CD4-positive, alpha-beta T cell (primary cell): ENCODE data around the gene PTBP3. TPM values are rescaled to one million over a fixed set of nuclear protein-coding genes. Genes with fewer than 3 reads are reported as not detected.

Experiments used
- ATAC-seq: fragments of 200-7000 bp; cut with Tn5 transposase; one replicate; pipeline ENCODE4 v1.10.0; 2022; ENCODE audit warnings: mild to moderate bottlenecking; ENCODE audit not compliant: poor library complexity
- CTCF ChIA-PET: fragments of 350-600 bp; sonication (Branson Sonifier 250); formaldehyde crosslinking; loops from one replicate; lab custom pipeline; 2021; ENCODE audit warnings: antibody characterized with exemption, inconsistent platforms; lab: Charles Lee
- POLR2A ChIA-PET: fragments of 350-600 bp; sonication (Branson Sonifier 250); formaldehyde crosslinking; loops from one replicate; lab custom pipeline; 2021; ENCODE audit warnings: antibody characterized with exemption, inconsistent platforms; lab: Charles Lee
- DNase-seq, 14 experiments: peaks; one replicate each; pipeline ENCODE4 v3.0.0-alpha.2; 2013 to 2020; ENCODE audit warnings: mixed read lengths in 2 of 14
- H3K27ac ChIP-seq, 2 donors: one replicate each; pipeline versions ENCODE4 v1.5.1 to v1.7.0; 2013; ENCODE audit warnings: low read length in 2 of 2, low read depth in 1 of 2, mild to moderate bottlenecking in 1 of 2
- H3K27me3 ChIP-seq, 2 experiments: 1 replicate in 1 of 2; 2 replicates in 1 of 2; pipeline versions ENCODE4 v1.6.1 to v1.7.0; 2013; ENCODE audit warnings: low read length in 2 of 2, control low read depth in 1 of 2, mild to moderate bottlenecking in 1 of 2, moderate library complexity in 1 of 2; ENCODE audit not compliant: insufficient read depth in 2 of 2, control insufficient read depth in 1 of 2
- H3K36me3 ChIP-seq: one replicate; pipeline ENCODE4 v1.6.1; 2013; ENCODE audit warnings: low read length, control low read depth; ENCODE audit not compliant: insufficient read depth
- H3K4me1 ChIP-seq: one replicate; pipeline ENCODE4 v1.6.1; 2013; ENCODE audit warnings: low read length, control low read depth; ENCODE audit not compliant: insufficient read depth
- H3K4me3 ChIP-seq: one replicate; pipeline ENCODE4 v1.5.1; 2013; ENCODE audit warnings: mild to moderate bottlenecking, low read length, moderate library complexity
- H3K9me3 ChIP-seq, 2 experiments: 1 replicate in 1 of 2; 2 replicates in 1 of 2; pipeline versions ENCODE4 v1.6.1 to v1.7.0; 2013; ENCODE audit warnings: low read length in 2 of 2, mild to moderate bottlenecking in 2 of 2, control low read depth in 1 of 2, moderate library complexity in 1 of 2; ENCODE audit not compliant: control insufficient read depth in 1 of 2, insufficient read depth in 1 of 2
- H3K27ac Mint-ChIP-seq: one replicate; pipeline ENCODE4 v1.8.0; 2020; ENCODE audit warnings: mixed read lengths
- H3K27me3 Mint-ChIP-seq: one replicate; pipeline ENCODE4 v1.8.0; 2021; ENCODE audit warnings: mixed read lengths
- H3K36me3 Mint-ChIP-seq: one replicate; pipeline ENCODE4 v1.8.0; 2021; ENCODE audit warnings: low read depth, mixed read lengths
- H3K4me1 Mint-ChIP-seq: one replicate; pipeline ENCODE4 v1.8.0; 2021; ENCODE audit warnings: low read depth, mixed read lengths
- H3K4me3 Mint-ChIP-seq: one replicate; pipeline ENCODE4 v1.8.0; 2020; ENCODE audit warnings: mild to moderate bottlenecking, mixed read lengths
- H3K9me3 Mint-ChIP-seq: one replicate; pipeline ENCODE4 v1.8.0; 2020; ENCODE audit warnings: mixed read lengths
- CTCF ChIP-seq: fragments of 200-600 bp; IDR thresholded peaks from one replicate; pipeline ENCODE4 v1.8.0; 2022; ENCODE audit warnings: antibody characterized with exemption, mild to moderate bottlenecking
- intact Hi-C, 2 experiments: fragments of 100-400 bp; cut with DNase I in 1 of 2; cut with micrococcal nuclease in 1 of 2; formaldehyde crosslinking; loops; one replicate each; pipeline versions ENCODE4 v1.15.1 to v1.9.0; 2023 to 2025; cut with DNase I, micrococcal nuclease
- total RNA-seq, 174 experiments: library from RNA in 2 of 174; stranded (reverse) in 2 of 174; gene quantifications; one replicate each; pipeline ENCODE4 v1.2.3 and lab custom pipeline; 2021 to 2026

PTBP3 gene
- total RNA-seq, 2 experiments from 2014 or later: 100.0 to 110 TPM

- Mint-ChIP-seq H3K27me3 (no peaks in the 10 kb centered on the region), H3K9me3 (no peaks in the 10 kb centered on the region), H3K27ac (peak overlapping the region; percentile 88), H3K4me1 (peaks cover 49% of the 10 kb centered on the region), H3K4me3 (peak overlapping the region; percentile 99), H3K36me3 (peaks cover 20% of the 10 kb centered on the region)
- ChIA-PET POLR2A (interaction anchor here (0.6 to 3.6 kb wide), 10 partner anchors 12 to 701 kb away, joined by 3 to 50 read pairs (median 10); partner anchors contain the start of genes DNAJC25, GNG10, HSDL2 and KIAA1958), CTCF (interaction anchor here (0.6 to 1.6 kb wide), 3 partner anchors 37 to 219 kb away, joined by 3 to 7 read pairs (median 4); partner anchors contain the start of gene HSDL2)
- no peaks in the 10 kb centered on the region for H3K9me3 ChIP-seq
- no peak for ATAC-seq
- H3K27me3 ChIP-seq: no peaks in the 10 kb centered on the region
- H3K36me3 ChIP-seq: no peaks in the 10 kb centered on the region
- peak in 3 of 14 experiments; percentile 15 to 29 (median 20) for DNase-seq
- TF ChIP-seq CTCF: no peak
- peak overlapping the region; percentile 75 for H3K4me3 ChIP-seq
- peaks cover 13% of the 10 kb centered on the region for H3K4me1 ChIP-seq
- intact Hi-C loops: loop anchor here (2.0 to 10.0 kb wide), 12 partner anchors 13 to 890 kb away; partner anchors contain the start of genes UGCG (in 2 of the 2), DNAJC25 (in 1 of the 2), ECPAS (in 1 of the 2) and FKBP15 (in 1 of the 2)
- peak overlapping the region; percentile 72 to 92 for H3K27ac ChIP-seq
Measured at GRCh38 chr9:112332214-112332613, 1.2 kb downstream of the PTBP3 start.

- no peaks in the 10 kb centered on the region for H3K9me3 Mint-ChIP-seq
- H3K36me3 ChIP-seq: no peaks in the 10 kb centered on the region
- H3K4me1 Mint-ChIP-seq: peaks cover 55% of the 10 kb centered on the region
- peak overlapping the region; percentile 75 for H3K4me3 ChIP-seq
- H3K9me3 ChIP-seq: no peaks in the 10 kb centered on the region
- peak overlapping the region; percentile 99 for H3K4me3 Mint-ChIP-seq
- H3K27me3 ChIP-seq: no peaks in the 10 kb centered on the region
- CTCF ChIA-PET: interaction anchor here (0.5 to 1.3 kb wide), 2 partner anchors 29 to 219 kb away, joined by 3 to 4 read pairs; no protein-coding TSS in a partner anchor
- intact Hi-C loops: loop anchor here (5.0 to 10.0 kb wide), 9 partner anchors 34 to 891 kb away; partner anchors contain the start of genes DNAJC25 (in 1 of the 2), ECPAS (in 1 of the 2), FKBP15 (in 1 of the 2) and GNG10 (in 1 of the 2)
- peak in 2 of 14 experiments; percentile 22 for DNase-seq
- peaks cover 18% of the 10 kb centered on the region for H3K4me1 ChIP-seq
- H3K27ac Mint-ChIP-seq: peak overlapping the region; percentile 88
- POLR2A ChIA-PET: interaction anchor here (2.5 to 3.6 kb wide), 5 partner anchors 12 to 156 kb away, joined by 9 to 50 read pairs (median 33); partner anchors contain the start of genes HSDL2, KIAA1958 and SUSD1
- ATAC-seq: no peak
- H3K27ac ChIP-seq: peak overlapping the region in 1 of 2 donors; percentile 20
- H3K27me3 Mint-ChIP-seq: no peaks in the 10 kb centered on the region
- H3K36me3 Mint-ChIP-seq: peaks cover 20% of the 10 kb centered on the region
- no peak for TF ChIP-seq CTCF
Measured at GRCh38 chr9:112331674-112331952, 1.8 kb downstream of the PTBP3 start.

- Histone ChIP-seq H3K27me3 (no peaks in the 10 kb centered on the region), H3K4me3 (no peak overlapping the region), H3K9me3 (peaks cover 8 to 10% of the 10 kb centered on the region in 2 experiments), H3K27ac (no peak overlapping the region), H3K36me3 (peaks cover 3% of the 10 kb centered on the region), H3K4me1 (peaks cover 27% of the 10 kb centered on the region)
- ChIA-PET POLR2A (interaction anchor here (0.9 to 1.2 kb wide), 4 partner anchors 9 to 697 kb away, joined by 3 to 4 read pairs (median 3); partner anchors contain the start of gene DNAJC25), CTCF (interaction anchor here (1.1 kb wide), 1 partner anchor 8 kb away, joined by 3 read pairs; no protein-coding TSS in a partner anchor)
- Mint-ChIP-seq H3K27me3 (no peaks in the 10 kb centered on the region), H3K36me3 (peaks cover 36% of the 10 kb centered on the region), H3K4me1 (peaks cover 74% of the 10 kb centered on the region), H3K9me3 (peaks cover 5% of the 10 kb centered on the region), H3K27ac (peak overlapping the region; percentile 31), H3K4me3 (peak overlapping the region; percentile 43)
- DNase-seq (no peak), ATAC-seq (no peak)
- intact Hi-C loops: loop anchor here in 1 of 2 experiments (5.0 kb wide), 1 partner anchor 76 kb away; no protein-coding TSS in a partner anchor
- TF ChIP-seq CTCF: no peak
Measured at GRCh38 chr9:112328545-112328944, 4.9 kb downstream of the PTBP3 start.
